Calu3 (cell line): ENCODE results near the gene ST3GAL4. TPM values are rescaled to one million over a fixed set of nuclear protein-coding genes. Genes with fewer than 3 reads are reported as not detected.

Source experiments
- BruUV-seq: library from RNA; stranded (reverse); fragments of 400-500 nt; replicated peaks from 2 replicates; lab custom pipeline; 2021; lab: Mats Ljungman, UMichigan
- CTCF ChIA-PET: fragments of 300-600 bp; sonication (Branson Sonifier 250); formaldehyde crosslinking; loops from one replicate; lab custom pipeline; 2022; ENCODE audit warnings: antibody characterized with exemption; lab: Charles Lee
- DNase-seq: peaks from one replicate; pipeline ENCODE4 v3.0.0; 2022
- H3K27ac Mint-ChIP-seq: one replicate; pipeline ENCODE4 v1.8.0; 2022; ENCODE audit warnings: mixed read lengths; ENCODE audit not compliant: unreplicated experiment
- H3K27me3 Mint-ChIP-seq: one replicate; pipeline ENCODE4 v1.8.0; 2022; ENCODE audit warnings: mixed read lengths; ENCODE audit not compliant: unreplicated experiment
- H3K36me3 Mint-ChIP-seq: one replicate; pipeline ENCODE4 v1.8.0; 2022; ENCODE audit warnings: mild to moderate bottlenecking, moderate library complexity, mixed read lengths; ENCODE audit not compliant: insufficient read depth, unreplicated experiment
- H3K4me1 Mint-ChIP-seq: one replicate; pipeline ENCODE4 v1.8.0; 2022; ENCODE audit warnings: mild to moderate bottlenecking, low read depth, mixed read lengths; ENCODE audit not compliant: unreplicated experiment
- H3K4me3 Mint-ChIP-seq: one replicate; pipeline ENCODE4 v1.8.0; 2022; ENCODE audit warnings: mild to moderate bottlenecking, low read depth, moderate library complexity, mixed read lengths; ENCODE audit not compliant: unreplicated experiment
- H3K9me3 Mint-ChIP-seq: one replicate; pipeline ENCODE4 v1.8.0; 2022; ENCODE audit warnings: low read depth, mixed read lengths; ENCODE audit not compliant: unreplicated experiment
- intact Hi-C: fragments of 100-400 bp; cut with micrococcal nuclease; formaldehyde crosslinking; loops from one replicate; pipeline ENCODE4 v1.10.0; 2022; ENCODE audit not compliant: unreplicated experiment
- total RNA-seq: library from RNA; stranded (reverse); gene quantifications from 2 replicates; pipeline ENCODE4 v1.2.3, GENCODE V29; 2022
- TF ChIP-seq, protein P1 (sequence below): fragments of 200-600 bp; IDR thresholded peaks from one replicate; pipeline ENCODE4 v1.8.0; 2022; ENCODE audit warnings: antibody characterized with exemption; ENCODE audit not compliant: unreplicated experiment

The ST3GAL4 gene
- total RNA-seq, 1 experiment from 2014 or later: 27.9 TPM

DNA sequence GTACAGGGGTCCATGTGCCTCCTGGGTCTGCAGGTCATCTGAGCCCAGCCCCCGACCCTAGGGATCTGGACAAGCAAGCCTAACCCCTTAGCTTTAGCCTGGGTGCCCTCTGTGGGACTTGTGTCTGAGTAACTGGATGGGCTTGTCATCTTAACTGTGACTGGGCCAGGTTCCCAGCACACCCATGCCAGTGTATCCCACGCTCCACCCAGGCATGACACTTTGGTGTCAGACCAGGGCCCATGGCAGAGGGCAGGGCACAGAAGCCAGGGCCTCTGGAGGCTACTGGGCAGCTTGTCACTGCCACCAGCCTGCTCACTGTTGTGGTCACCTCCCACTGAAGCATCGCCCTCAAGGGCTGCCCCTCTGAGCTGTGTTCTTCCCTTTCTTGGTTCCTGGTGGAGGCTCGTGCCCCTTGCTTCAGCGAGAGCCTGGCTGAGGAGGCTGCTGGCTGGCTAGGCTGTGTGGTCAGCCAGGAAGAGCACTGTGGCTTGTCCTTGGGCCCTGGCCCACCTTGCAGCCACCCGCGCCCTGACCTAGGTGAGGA, 80.8 kb downstream of the ST3GAL4 start:
- intact Hi-C loops: no loop called here
- H3K4me3 Mint-ChIP-seq: no peak overlapping the region
- H3K27me3 Mint-ChIP-seq: no peaks in the 10 kb centered on the region
- no peaks in the 10 kb centered on the region for H3K36me3 Mint-ChIP-seq
- no peaks in the 10 kb centered on the region for H3K9me3 Mint-ChIP-seq
- TF ChIP-seq, protein P1, sequence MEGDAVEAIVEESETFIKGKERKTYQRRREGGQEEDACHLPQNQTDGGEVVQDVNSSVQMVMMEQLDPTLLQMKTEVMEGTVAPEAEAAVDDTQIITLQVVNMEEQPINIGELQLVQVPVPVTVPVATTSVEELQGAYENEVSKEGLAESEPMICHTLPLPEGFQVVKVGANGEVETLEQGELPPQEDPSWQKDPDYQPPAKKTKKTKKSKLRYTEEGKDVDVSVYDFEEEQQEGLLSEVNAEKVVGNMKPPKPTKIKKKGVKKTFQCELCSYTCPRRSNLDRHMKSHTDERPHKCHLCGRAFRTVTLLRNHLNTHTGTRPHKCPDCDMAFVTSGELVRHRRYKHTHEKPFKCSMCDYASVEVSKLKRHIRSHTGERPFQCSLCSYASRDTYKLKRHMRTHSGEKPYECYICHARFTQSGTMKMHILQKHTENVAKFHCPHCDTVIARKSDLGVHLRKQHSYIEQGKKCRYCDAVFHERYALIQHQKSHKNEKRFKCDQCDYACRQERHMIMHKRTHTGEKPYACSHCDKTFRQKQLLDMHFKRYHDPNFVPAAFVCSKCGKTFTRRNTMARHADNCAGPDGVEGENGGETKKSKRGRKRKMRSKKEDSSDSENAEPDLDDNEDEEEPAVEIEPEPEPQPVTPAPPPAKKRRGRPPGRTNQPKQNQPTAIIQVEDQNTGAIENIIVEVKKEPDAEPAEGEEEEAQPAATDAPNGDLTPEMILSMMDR: no peak
- CTCF ChIA-PET: no interaction called here
- no TSS peak for BruUV-seq
- no peak for DNase-seq
- H3K4me1 Mint-ChIP-seq: peaks cover 10% of the 10 kb centered on the region
- no peak overlapping the region for H3K27ac Mint-ChIP-seq

- BruUV-seq: no TSS peak
- TF ChIP-seq, protein P1: no peak
- Mint-ChIP-seq H3K27ac (no peak overlapping the region), H3K36me3 (no peaks in the 10 kb centered on the region), H3K4me3 (no peak overlapping the region), H3K4me1 (no peaks in the 10 kb centered on the region), H3K9me3 (no peaks in the 10 kb centered on the region), H3K27me3 (no peaks in the 10 kb centered on the region)
- CTCF ChIA-PET: no interaction called here
- no peak for DNase-seq
- intact Hi-C loops: no loop called here
Observed at GRCh38 chr11:126437731-126438130, 82.2 kb downstream of the ST3GAL4 start.

- no peak for DNase-seq
- H3K27ac Mint-ChIP-seq: no peak overlapping the region
- H3K36me3 Mint-ChIP-seq: no peaks in the 10 kb centered on the region
- no peaks in the 10 kb centered on the region for H3K27me3 Mint-ChIP-seq
- CTCF ChIA-PET: no interaction called here
- TF ChIP-seq, protein P1: no peak
- no peak overlapping the region for H3K4me3 Mint-ChIP-seq
- H3K9me3 Mint-ChIP-seq: no peaks in the 10 kb centered on the region
- no TSS peak for BruUV-seq
- intact Hi-C loops: no loop called here
- H3K4me1 Mint-ChIP-seq: no peaks in the 10 kb centered on the region
Observed at GRCh38 chr11:126438272-126438671, 82.8 kb downstream of the ST3GAL4 start.

DNA sequence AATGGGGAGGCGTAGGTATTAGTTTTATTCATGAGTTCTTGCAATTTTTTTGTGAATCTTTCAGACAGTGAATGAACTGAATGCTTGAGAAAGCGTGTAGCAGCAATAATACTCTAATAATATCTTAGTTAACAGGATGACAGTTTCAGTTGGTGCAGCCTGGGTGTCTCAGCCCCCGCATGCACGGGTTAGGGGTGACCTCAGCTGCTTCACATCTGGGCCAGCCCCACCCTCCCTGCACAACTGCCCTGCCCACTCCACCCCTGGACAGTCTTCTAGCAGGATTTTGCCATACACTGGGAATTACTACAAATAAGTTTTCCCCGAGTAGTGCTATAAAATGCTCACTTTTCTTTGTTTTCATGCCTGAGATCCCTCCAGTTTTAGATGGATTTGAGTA, 83.2 kb downstream of the ST3GAL4 start:
- Mint-ChIP-seq H3K9me3 (no peaks in the 10 kb centered on the region), H3K4me1 (no peaks in the 10 kb centered on the region), H3K27me3 (no peaks in the 10 kb centered on the region), H3K4me3 (no peak overlapping the region), H3K36me3 (no peaks in the 10 kb centered on the region), H3K27ac (no peak overlapping the region)
- TF ChIP-seq, protein P1: no peak
- CTCF ChIA-PET: no interaction called here
- no TSS peak for BruUV-seq
- intact Hi-C loops: no loop called here
- DNase-seq: no peak
